Measurements from ENCODE around the gene SPAG17. TPM values are rescaled to one million over a fixed set of nuclear protein-coding genes. Genes with fewer than 3 reads are reported as not detected.

The SPAG17 gene
- total RNA-seq, 1 experiment from 2014 or later, result 0.52 TPM

GRCh38 chr1:118160806-118161205, 24.2 kb downstream of the SPAG17 start:
- H3K4me1 Mint-ChIP-seq, result 0 out of 2 replicates have a peak, but pooled peaks cover 5% of the 10 kb centered on the region
- H3K36me3 Mint-ChIP-seq, result no peaks in the 10 kb centered on the region
- no peak overlapping the region for H3K27ac Mint-ChIP-seq
- ATAC-seq, result no peak
- no peak for TF ChIP-seq ZNF425 (CRISPR knock-in tag; conservative IDR thresholded peaks at IDR 0.05)
- TF ChIP-seq ZNF416 (CRISPR knock-in tag; IDR thresholded peaks at IDR 0.05), result no peak
- no peak for TF ChIP-seq NR2C2 (CRISPR knock-in tag; IDR thresholded peaks at IDR 0.05)
- no peak for TF ChIP-seq GABPB1 (CRISPR knock-in tag; IDR thresholded peaks at IDR 0.05)
- TF ChIP-seq HMGXB4 (CRISPR knock-in tag; IDR thresholded peaks at IDR 0.05), result no peak
- no peak for TF ChIP-seq TEAD4 (CRISPR knock-in tag; IDR thresholded peaks at IDR 0.05)
- no peak for TF ChIP-seq KAT7 (CRISPR knock-in tag; IDR thresholded peaks at IDR 0.05; ENCODE audit: borderline replicate concordance)
- no peak for TF ChIP-seq NFATC4 (CRISPR knock-in tag; IDR thresholded peaks at IDR 0.05)
- no peak for TF ChIP-seq SMAD3 (CRISPR knock-in tag; IDR thresholded peaks at IDR 0.05; ENCODE audit: borderline replicate concordance)
- TF ChIP-seq MLX (CRISPR knock-in tag; IDR thresholded peaks at IDR 0.05), result no peak
- no peak for TF ChIP-seq CREM (CRISPR knock-in tag; IDR thresholded peaks at IDR 0.05)
- TF ChIP-seq ELF4 (CRISPR knock-in tag; IDR thresholded peaks at IDR 0.05; ENCODE audit: low read depth), result no peak
- no peak for TF ChIP-seq CBFB (CRISPR knock-in tag; IDR thresholded peaks at IDR 0.05; ENCODE audit: low read depth)
- no peak for TF ChIP-seq EMX1 (CRISPR knock-in tag; IDR thresholded peaks at IDR 0.05)
- TF ChIP-seq NR1H2 (CRISPR knock-in tag; IDR thresholded peaks at IDR 0.05), result no peak
- TF ChIP-seq PREB (CRISPR knock-in tag; IDR thresholded peaks at IDR 0.05; ENCODE audit: borderline replicate concordance), result no peak
- TF ChIP-seq ZNF232 (CRISPR knock-in tag; IDR thresholded peaks at IDR 0.05), result no peak
- TF ChIP-seq MYBL2 (CRISPR knock-in tag; IDR thresholded peaks at IDR 0.05), result no peak
- TF ChIP-seq IRF1 (CRISPR knock-in tag; IDR thresholded peaks at IDR 0.05), result no peak
- no peak overlapping the region for H3K4me3 Mint-ChIP-seq
- no peak for DNase-seq (ENCODE audit: low spot score)
- ChIA-PET POLR2A (no interaction called here), CTCF (no interaction called here)
- no peaks in the 10 kb centered on the region for H3K27me3 Mint-ChIP-seq (ENCODE audit: low read depth)
- no peaks in the 10 kb centered on the region for H3K9me3 Mint-ChIP-seq

GRCh38 chr1:118159569-118159968, 25.5 kb downstream of the SPAG17 start:
- DNase-seq (ENCODE audit: low spot score) (no peak), ATAC-seq (no peak)
- H3K36me3 Mint-ChIP-seq, result no peaks in the 10 kb centered on the region
- H3K27me3 Mint-ChIP-seq (ENCODE audit: low read depth), result no peaks in the 10 kb centered on the region
- no peak overlapping the region for H3K27ac Mint-ChIP-seq
- H3K9me3 Mint-ChIP-seq, result no peaks in the 10 kb centered on the region
- POLR2A ChIA-PET, result interaction anchor here (0.5 kb wide), 1 partner anchor 587 kb away, joined by 3 read pairs; no protein-coding TSS in a partner anchor
- CTCF ChIA-PET, result interaction anchor here (1.0 kb wide), 1 partner anchor 88 kb away, joined by 3 read pairs; no protein-coding TSS in a partner anchor
- 0 out of 2 replicates have a peak, but pooled peaks cover 5% of the 10 kb centered on the region for H3K4me1 Mint-ChIP-seq
- no peak overlapping the region for H3K4me3 Mint-ChIP-seq
- no peak for TF ChIP-seq ZNF219 (CRISPR knock-in tag; IDR thresholded peaks at IDR 0.05; ENCODE audit: borderline replicate concordance)
- TF ChIP-seq ATF1 (CRISPR knock-in tag; IDR thresholded peaks at IDR 0.05), result no peak
- no peak for TF ChIP-seq STAT6 (CRISPR knock-in tag; conservative IDR thresholded peaks at IDR 0.05; ENCODE audit: low read depth)
- no peak for TF ChIP-seq CREB1 (CRISPR knock-in tag; IDR thresholded peaks at IDR 0.05)
- no peak for TF ChIP-seq TCF7 (CRISPR knock-in tag; IDR thresholded peaks at IDR 0.05; ENCODE audit: low read depth)
- TF ChIP-seq EMX1 (CRISPR knock-in tag; IDR thresholded peaks at IDR 0.05), result no peak
- TF ChIP-seq FOXK1 (CRISPR knock-in tag; IDR thresholded peaks at IDR 0.05), result no peak
- no peak for TF ChIP-seq ZBTB21 (CRISPR knock-in tag; IDR thresholded peaks at IDR 0.05; ENCODE audit: borderline replicate concordance)
- no peak for TF ChIP-seq TEAD4 (CRISPR knock-in tag; IDR thresholded peaks at IDR 0.05)
- no peak for TF ChIP-seq GABPB1 (CRISPR knock-in tag; IDR thresholded peaks at IDR 0.05)

Data from WTC11 (cell line).